SK-N-SH (cell line): ENCODE results near the gene TBC1D10B.

Experiments
- CTCF ChIP-seq: fragments of 200-600 bp; sonication (generic); IDR thresholded peaks from 2 replicates; pipeline ENCODE4 v1.6.1; 2017; ENCODE audit warnings: antibody characterized with exemption, mild to moderate bottlenecking, moderate library complexity
- POLR2AphosphoS5 ChIP-seq: IDR thresholded peaks from 2 replicates; pipeline ENCODE4 v1.6.1; 2012; ENCODE audit warnings: low read depth, low read length
- REST ChIP-seq: IDR thresholded peaks from 2 replicates; pipeline ENCODE4 v1.6.1; 2012; ENCODE audit warnings: mild to moderate bottlenecking, low read depth, low read length, moderate library complexity

- TF ChIP-seq CTCF (no peak), REST (no peak), POLR2AphosphoS5 (no peak)
Observed at GRCh38 chr16:30366511-30366910, 3.8 kb downstream of the TBC1D10B start.
